Trophoblast cell (in vitro differentiated cells and primary cell): Measurements from ENCODE around the gene BFSP2.

Experiments used
- DNase-seq, 2 donors: peaks; one replicate each; pipeline ENCODE4 v3.0.0-alpha.2; 2016
- H2AFZ ChIP-seq: 2 replicates; pipeline ENCODE4 v1.6.1; 2013; ENCODE audit warnings: low read length, moderate library complexity, mild to moderate bottlenecking; ENCODE audit not compliant: insufficient read depth, poor library complexity
- H2AK5ac ChIP-seq: 2 replicates; pipeline ENCODE4 v1.6.1; 2013; ENCODE audit warnings: mild to moderate bottlenecking, low read length
- H2BK120ac ChIP-seq: 2 replicates; pipeline ENCODE4 v1.6.1; 2013; ENCODE audit warnings: low read length, mild to moderate bottlenecking, moderate library complexity; ENCODE audit not compliant: insufficient read depth, poor library complexity
- H2BK12ac ChIP-seq: 2 replicates; pipeline ENCODE4 v1.6.1; 2013; ENCODE audit warnings: mild to moderate bottlenecking, low read length, moderate library complexity
- H2BK5ac ChIP-seq: 2 replicates; pipeline ENCODE4 v1.6.1; 2013; ENCODE audit warnings: low read length, low read depth, moderate library complexity, mild to moderate bottlenecking; ENCODE audit not compliant: poor library complexity
- H3K14ac ChIP-seq: 2 replicates; pipeline ENCODE4 v1.6.1; 2013; ENCODE audit warnings: mild to moderate bottlenecking, low read length
- H3K18ac ChIP-seq: 2 replicates; pipeline ENCODE4 v1.6.1; 2013; ENCODE audit warnings: mild to moderate bottlenecking, low read length
- H3K23ac ChIP-seq: 2 replicates; pipeline ENCODE4 v1.6.1; 2013; ENCODE audit warnings: low read length
- H3K27ac ChIP-seq: 2 replicates; pipeline ENCODE4 v1.5.1; 2013; ENCODE audit warnings: low read depth, mild to moderate bottlenecking, inconsistent platforms, low read length, moderate library complexity
- H3K27me3 ChIP-seq: 2 replicates; pipeline ENCODE4 v1.6.1; 2013; ENCODE audit warnings: inconsistent platforms, mild to moderate bottlenecking, low read length, moderate library complexity; ENCODE audit not compliant: insufficient read depth
- H3K36me3 ChIP-seq, 2 experiments: 1 replicate in 1 of 2; 2 replicates in 1 of 2; pipeline ENCODE4 v1.6.1; 2013; ENCODE audit warnings: low read length in 2 of 2, mild to moderate bottlenecking in 2 of 2, moderate library complexity in 1 of 2; ENCODE audit not compliant: insufficient read depth in 2 of 2, control insufficient read depth in 1 of 2
- H3K4ac ChIP-seq: 2 replicates; pipeline ENCODE4 v1.6.1; 2013; ENCODE audit warnings: low read depth, mild to moderate bottlenecking, low read length, moderate library complexity
- H3K4me1 ChIP-seq, 2 experiments: 1 replicate in 1 of 2; 2 replicates in 1 of 2; pipeline ENCODE4 v1.6.1; 2013; ENCODE audit warnings: low read length in 2 of 2, mild to moderate bottlenecking in 2 of 2, moderate library complexity in 1 of 2; ENCODE audit not compliant: insufficient read depth in 2 of 2, control insufficient read depth in 1 of 2
- H3K4me2 ChIP-seq: 2 replicates; pipeline ENCODE4 v1.6.1; 2013; ENCODE audit warnings: inconsistent platforms, mild to moderate bottlenecking, low read length, moderate library complexity
- H3K4me3 ChIP-seq: 2 replicates; pipeline ENCODE4 v1.5.1; 2013; ENCODE audit warnings: mild to moderate bottlenecking, low read depth, low read length, inconsistent platforms
- H3K79me1 ChIP-seq: one replicate; pipeline ENCODE4 v1.6.1; 2013; ENCODE audit warnings: low read length
- H3K79me2 ChIP-seq: 2 replicates; pipeline ENCODE4 v1.6.1; 2013; ENCODE audit warnings: low read length, mild to moderate bottlenecking; ENCODE audit not compliant: control insufficient read depth, insufficient read depth, poor library complexity
- H3K9ac ChIP-seq: 2 replicates; pipeline ENCODE4 v1.6.1; 2013; ENCODE audit warnings: mild to moderate bottlenecking, low read length
- H3K9me3 ChIP-seq: 2 replicates; pipeline ENCODE4 v1.6.1; 2013; ENCODE audit warnings: low read depth, mild to moderate bottlenecking, control low read depth, inconsistent platforms, low read length; ENCODE audit not compliant: insufficient read depth
- H4K12ac ChIP-seq: 2 replicates; pipeline ENCODE4 v1.6.1; 2013; ENCODE audit warnings: low read depth, mild to moderate bottlenecking, low read length, moderate library complexity
- H4K8ac ChIP-seq: 2 replicates; pipeline ENCODE4 v1.6.1; 2013; ENCODE audit warnings: low read depth, mild to moderate bottlenecking, low read length, moderate library complexity
- H4K91ac ChIP-seq: one replicate; pipeline ENCODE4 v1.6.1; 2013; ENCODE audit warnings: low read depth, mild to moderate bottlenecking, low read length, moderate library complexity
- WGBS: extraction: QIAGEN DNeasy Blood & Tissue Kit; methylation state at CpG from one replicate; pipeline ENCODE4 v1.1.7; 2013; ENCODE audit warnings: missing lambda C conversion rate; ENCODE audit not compliant: insufficient read length, insufficient coverage; ENCODE audit errors: extremely low coverage; 5-methylcytosine and 5-hydroxymethylcytosine counted together

BFSP2 gene

GRCh38 chr3:133426721-133427120 lies 26.9 kb downstream of the BFSP2 start:
- Histone ChIP-seq H3K9me3 (no peaks in the 10 kb centered on the region), H4K8ac (no peak overlapping the region), H4K12ac (no peak overlapping the region), H3K79me1 (no peaks in the 10 kb centered on the region), H2BK5ac (no peak overlapping the region), H3K4me3 (no peak overlapping the region), H3K9ac (no peak overlapping the region), H3K14ac (no peak overlapping the region), H3K18ac (no peak overlapping the region), H3K79me2 (no peaks in the 10 kb centered on the region), H3K4me2 (no peak overlapping the region), H2AFZ (no peak overlapping the region), H3K36me3 (no peaks in the 10 kb centered on the region), H2AK5ac (no peak overlapping the region), H4K91ac (no peak overlapping the region), H3K27me3 (no peaks in the 10 kb centered on the region), H2BK120ac (no peak overlapping the region), H3K27ac (no peak overlapping the region), H3K4ac (no peak overlapping the region), H2BK12ac (no peak overlapping the region), H3K23ac (no peak overlapping the region), H3K4me1 (peaks cover 0 to 4% of the 10 kb centered on the region in 2 experiments)
- peak; percentile 19 to 50 for DNase-seq
- WGBS = no CpG with 5 or more reads among the region's 2 CpGs

GRCh38 chr3:133428552-133428951 lies 28.7 kb downstream of the BFSP2 start:
- H3K9me3 ChIP-seq = no peaks in the 10 kb centered on the region
- no peak overlapping the region for H2AK5ac ChIP-seq
- H3K4me2 ChIP-seq = no peak overlapping the region
- no CpG with 5 or more reads among the region's 12 CpGs for WGBS
- peak in 1 of 2 donors; percentile 26 for DNase-seq
- H3K27me3 ChIP-seq = no peaks in the 10 kb centered on the region
- no peak overlapping the region for H4K91ac ChIP-seq
- H2BK5ac ChIP-seq = no peak overlapping the region
- H3K4me1 ChIP-seq = peaks cover 0 to 4% of the 10 kb centered on the region in 2 experiments
- H3K36me3 ChIP-seq = no peaks in the 10 kb centered on the region
- no peak overlapping the region for H4K8ac ChIP-seq
- no peaks in the 10 kb centered on the region for H3K79me2 ChIP-seq
- H3K4ac ChIP-seq = no peak overlapping the region
- H3K4me3 ChIP-seq = no peak overlapping the region
- no peak overlapping the region for H2AFZ ChIP-seq
- H3K79me1 ChIP-seq = no peaks in the 10 kb centered on the region
- no peak overlapping the region for H3K23ac ChIP-seq
- H3K9ac ChIP-seq = no peak overlapping the region
- no peak overlapping the region for H2BK120ac ChIP-seq
- no peak overlapping the region for H3K18ac ChIP-seq
- no peak overlapping the region for H4K12ac ChIP-seq
- no peak overlapping the region for H3K27ac ChIP-seq
- H3K14ac ChIP-seq = no peak overlapping the region
- H2BK12ac ChIP-seq = no peak overlapping the region

- DNase-seq = no peak
Observed at GRCh38 chr3:133429063-133429462, 29.2 kb downstream of the BFSP2 start.

GRCh38 chr3:133439563-133439962 lies 39.7 kb downstream of the BFSP2 start:
- Histone ChIP-seq H3K79me1 (no peaks in the 10 kb centered on the region), H3K4me1 (no peaks in the 10 kb centered on the region), H3K18ac (no peak overlapping the region), H2AK5ac (no peak overlapping the region), H3K36me3 (no peaks in the 10 kb centered on the region), H3K79me2 (no peaks in the 10 kb centered on the region), H3K4me2 (no peak overlapping the region), H3K23ac (no peak overlapping the region), H2BK120ac (no peak overlapping the region), H2AFZ (no peak overlapping the region), H4K8ac (no peak overlapping the region), H3K9me3 (no peaks in the 10 kb centered on the region), H4K91ac (no peak overlapping the region), H2BK5ac (no peak overlapping the region), H4K12ac (no peak overlapping the region), H3K4me3 (no peak overlapping the region), H3K14ac (no peak overlapping the region), H3K27ac (no peak overlapping the region), H3K4ac (no peak overlapping the region), H2BK12ac (no peak overlapping the region), H3K9ac (no peak overlapping the region), H3K27me3 (no peaks in the 10 kb centered on the region)
- WGBS = no CpG with 5 or more reads among the region's 2 CpGs
- no peak for DNase-seq

More at GRCh38 chr3:133429063-133429462, 29.2 kb downstream of the BFSP2 start:
- H3K4me2 ChIP-seq = no peak overlapping the region
- no peak overlapping the region for H4K91ac ChIP-seq
- H3K9ac ChIP-seq = no peak overlapping the region
- H3K27ac ChIP-seq = no peak overlapping the region
- H2BK5ac ChIP-seq = no peak overlapping the region
- no peaks in the 10 kb centered on the region for H3K27me3 ChIP-seq
- H3K4ac ChIP-seq = no peak overlapping the region
- no peak overlapping the region for H3K18ac ChIP-seq
- H3K14ac ChIP-seq = no peak overlapping the region
- H4K12ac ChIP-seq = no peak overlapping the region
- peaks cover 0 to 4% of the 10 kb centered on the region in 2 experiments for H3K4me1 ChIP-seq
- no peak overlapping the region for H4K8ac ChIP-seq
- H2BK120ac ChIP-seq = no peak overlapping the region
- H2AK5ac ChIP-seq = no peak overlapping the region
- H2AFZ ChIP-seq = no peak overlapping the region
- H3K36me3 ChIP-seq = no peaks in the 10 kb centered on the region
- no peak overlapping the region for H3K4me3 ChIP-seq
- H3K79me1 ChIP-seq = no peaks in the 10 kb centered on the region
- H3K23ac ChIP-seq = peak overlapping the region; percentile 61
- H2BK12ac ChIP-seq = no peak overlapping the region
- H3K79me2 ChIP-seq = no peaks in the 10 kb centered on the region
- H3K9me3 ChIP-seq = no peaks in the 10 kb centered on the region
